ENCODE measurements around the gene WDR17.

DNA sequence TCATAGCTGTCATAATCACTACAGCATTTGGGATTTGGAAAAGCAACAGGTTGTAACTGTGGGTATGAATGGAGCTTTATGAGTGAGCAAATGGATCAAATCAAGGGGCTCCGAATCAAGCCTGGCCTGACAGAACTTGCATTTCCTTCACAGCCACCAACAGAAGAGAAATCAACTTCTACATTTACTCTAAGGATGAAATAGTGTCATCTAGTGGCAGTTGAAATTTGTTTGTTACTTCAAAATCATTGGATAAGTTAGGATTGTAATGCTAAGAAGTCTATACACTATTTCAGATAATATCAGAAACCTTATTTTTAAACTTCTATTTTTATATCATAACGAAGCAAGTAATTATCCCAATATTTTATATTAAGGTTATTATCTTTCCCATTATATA lies 10.7 kb upstream of the WDR17 start:
- TF ChIP-seq CTCF (conservative IDR thresholded peaks at IDR 0.05; ENCODE audit: low read depth, low read length) (peak; percentile 35; the same call in 1 of the 2 replicates), EZH2 (IDR thresholded peaks at IDR 0.05; ENCODE audit: low read length, unreplicated experiment) (no peak), EZH2phosphoT487 (IDR thresholded peaks at IDR 0.05; ENCODE audit: borderline replicate concordance, low read length) (no peak)
